ENCODE measurements around the gene SVIL.
"Not testable (repeated sequence)": the region's sequence is repeated elsewhere in the genome, so short reads cannot be mapped to it uniquely, and the experiment has no call there.

SVIL gene

DNA sequence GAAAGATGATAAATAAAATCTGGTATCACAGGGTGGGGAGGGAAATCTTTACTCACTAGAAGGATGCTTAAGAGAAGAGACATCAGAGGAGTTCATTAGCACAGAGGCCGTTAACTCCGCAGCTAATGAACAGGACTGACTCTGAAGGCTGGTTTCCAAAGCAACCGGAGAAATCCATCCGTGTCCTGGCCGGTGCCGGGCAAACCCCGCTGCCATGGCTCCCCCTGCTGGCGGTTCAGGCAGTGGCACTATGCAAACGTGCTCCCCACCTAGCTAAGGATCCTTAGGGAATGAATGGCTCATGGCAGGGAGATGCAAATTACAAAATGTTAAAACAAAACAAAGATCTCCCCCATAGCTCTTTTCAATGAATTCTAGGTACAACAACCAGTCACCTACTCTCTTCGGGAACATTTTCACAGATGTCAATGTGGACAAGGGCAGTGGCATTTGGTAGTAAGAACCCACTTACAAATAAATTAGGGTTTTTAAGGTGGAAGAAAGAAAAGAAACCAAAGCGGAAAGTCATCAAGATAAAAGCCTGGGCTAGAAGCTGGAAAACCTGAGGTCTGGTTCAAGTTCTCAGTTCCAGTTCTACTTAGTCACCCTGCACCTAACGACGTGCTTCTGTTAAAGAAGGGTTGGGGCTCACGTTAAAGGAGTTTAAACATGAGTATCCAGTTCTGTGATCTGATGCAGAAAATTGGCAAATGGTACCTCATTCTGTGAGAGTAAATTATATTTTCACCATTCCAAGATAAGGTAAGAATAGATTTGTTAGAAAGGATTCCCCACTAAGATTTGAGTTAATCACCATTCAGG is 138.2 kb downstream of the SVIL start:
- TF ChIP-seq, protein P1, sequence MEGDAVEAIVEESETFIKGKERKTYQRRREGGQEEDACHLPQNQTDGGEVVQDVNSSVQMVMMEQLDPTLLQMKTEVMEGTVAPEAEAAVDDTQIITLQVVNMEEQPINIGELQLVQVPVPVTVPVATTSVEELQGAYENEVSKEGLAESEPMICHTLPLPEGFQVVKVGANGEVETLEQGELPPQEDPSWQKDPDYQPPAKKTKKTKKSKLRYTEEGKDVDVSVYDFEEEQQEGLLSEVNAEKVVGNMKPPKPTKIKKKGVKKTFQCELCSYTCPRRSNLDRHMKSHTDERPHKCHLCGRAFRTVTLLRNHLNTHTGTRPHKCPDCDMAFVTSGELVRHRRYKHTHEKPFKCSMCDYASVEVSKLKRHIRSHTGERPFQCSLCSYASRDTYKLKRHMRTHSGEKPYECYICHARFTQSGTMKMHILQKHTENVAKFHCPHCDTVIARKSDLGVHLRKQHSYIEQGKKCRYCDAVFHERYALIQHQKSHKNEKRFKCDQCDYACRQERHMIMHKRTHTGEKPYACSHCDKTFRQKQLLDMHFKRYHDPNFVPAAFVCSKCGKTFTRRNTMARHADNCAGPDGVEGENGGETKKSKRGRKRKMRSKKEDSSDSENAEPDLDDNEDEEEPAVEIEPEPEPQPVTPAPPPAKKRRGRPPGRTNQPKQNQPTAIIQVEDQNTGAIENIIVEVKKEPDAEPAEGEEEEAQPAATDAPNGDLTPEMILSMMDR (IDR thresholded peaks at IDR 0.05) = peak; percentile 85 to 93
- DNase-seq = peak; percentile 51 to 86
- peaks cover 60 to 79% (median 68%) of the 10 kb centered on the region in 3 donors for H3K36me3 ChIP-seq
- H3K27me3 ChIP-seq = no peaks in the 10 kb centered on the region
- H3K27ac ChIP-seq = no peak overlapping the region
- intact Hi-C loops (cut with DNase I; ENCODE audit: low total_unique reads) = no loop called here
- H3K9me3 ChIP-seq = no peaks in the 10 kb centered on the region
- no peak overlapping the region for H3K4me3 ChIP-seq
- H3K4me1 ChIP-seq = no peaks in the 10 kb centered on the region

DNA sequence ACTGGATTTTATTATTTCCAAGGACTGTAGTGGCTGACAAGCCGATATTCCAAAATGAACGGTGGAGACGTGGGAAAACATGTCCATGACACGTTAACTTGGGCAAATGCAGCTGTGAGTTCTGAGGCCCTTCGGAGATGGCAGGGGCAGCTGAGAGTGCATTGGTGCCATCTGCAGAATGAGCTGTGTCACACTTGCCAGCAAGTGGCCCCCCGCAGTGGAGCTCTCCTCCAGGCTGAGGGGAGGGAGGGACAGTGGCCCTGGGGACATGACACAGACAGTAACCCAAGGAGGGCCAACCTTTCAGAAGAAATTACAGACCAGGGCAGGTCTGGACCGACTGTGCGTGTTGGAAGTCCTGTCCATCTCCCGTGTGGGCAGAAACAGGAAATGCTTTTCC is 139.4 kb downstream of the SVIL start:
- no peak for DNase-seq
- Histone ChIP-seq H3K4me1 (no peaks in the 10 kb centered on the region), H3K4me3 (no peak overlapping the region), H3K27ac (no peak overlapping the region), H3K36me3 (peaks cover 68 to 84% (median 74%) of the 10 kb centered on the region in 3 donors), H3K27me3 (no peaks in the 10 kb centered on the region), H3K9me3 (no peaks in the 10 kb centered on the region)
- intact Hi-C loops (cut with DNase I; ENCODE audit: low total_unique reads) = no loop called here
- TF ChIP-seq, protein P1 (IDR thresholded peaks at IDR 0.05) = no peak

DNA sequence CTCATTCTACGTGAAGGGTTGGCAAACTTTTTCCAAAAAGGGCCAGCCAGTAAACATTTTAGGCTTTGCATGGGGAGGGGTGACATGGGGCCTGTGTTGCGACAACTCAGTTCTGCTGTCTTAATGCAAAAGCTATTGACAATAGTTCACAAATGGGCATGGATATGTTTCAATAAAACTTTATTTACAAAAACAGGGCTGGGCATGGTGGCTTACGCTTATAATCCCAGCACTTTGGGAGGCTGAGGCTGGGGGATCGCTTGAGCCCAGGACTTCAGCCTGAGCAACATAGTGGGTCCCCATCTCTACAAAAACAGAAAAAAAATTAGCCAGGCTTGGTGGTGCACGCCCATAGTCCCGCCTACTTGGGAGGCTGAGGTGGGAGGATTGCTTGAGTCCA is 141.1 kb downstream of the SVIL start:
- no peak overlapping the region for H3K27ac ChIP-seq
- intact Hi-C loops (cut with DNase I; ENCODE audit: low total_unique reads) = no loop called here
- no peak overlapping the region for H3K4me3 ChIP-seq
- H3K36me3 ChIP-seq = peaks cover 77 to 84% (median 77%) of the 10 kb centered on the region in 3 donors
- no peak for DNase-seq
- H3K4me1 ChIP-seq = no peaks in the 10 kb centered on the region
- H3K9me3 ChIP-seq = no peaks in the 10 kb centered on the region
- TF ChIP-seq, protein P1 (IDR thresholded peaks at IDR 0.05) = no peak
- no peaks in the 10 kb centered on the region for H3K27me3 ChIP-seq

DNA sequence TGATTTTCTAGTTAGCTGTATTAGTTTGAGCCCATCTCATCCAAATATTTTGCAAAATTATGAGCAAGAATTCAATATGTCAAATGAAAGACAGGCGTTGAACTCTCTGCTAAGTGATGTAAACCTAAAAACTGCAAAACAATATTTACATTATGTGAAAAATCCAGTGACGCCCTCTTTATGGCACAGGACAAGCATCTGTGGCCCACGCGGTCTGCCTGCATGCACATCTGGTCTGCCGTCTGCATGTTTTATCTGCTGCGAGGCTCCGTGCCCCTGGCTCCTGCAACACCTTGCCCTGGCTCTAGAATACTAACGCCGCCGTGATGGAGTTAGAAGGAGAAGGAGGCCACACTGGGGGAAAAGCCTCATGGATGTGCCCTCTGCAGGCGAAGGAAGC is 142.0 kb downstream of the SVIL start:
- Histone ChIP-seq H3K27me3 (no peaks in the 10 kb centered on the region), H3K9me3 (no peaks in the 10 kb centered on the region), H3K27ac (no peak overlapping the region), H3K4me1 (no peaks in the 10 kb centered on the region), H3K36me3 (peaks cover 77 to 84% (median 79%) of the 10 kb centered on the region in 3 donors), H3K4me3 (no peak overlapping the region)
- TF ChIP-seq, protein P1 (IDR thresholded peaks at IDR 0.05) = no peak
- intact Hi-C loops (cut with DNase I; ENCODE audit: low total_unique reads) = no loop called here
- DNase-seq = no peak

DNA sequence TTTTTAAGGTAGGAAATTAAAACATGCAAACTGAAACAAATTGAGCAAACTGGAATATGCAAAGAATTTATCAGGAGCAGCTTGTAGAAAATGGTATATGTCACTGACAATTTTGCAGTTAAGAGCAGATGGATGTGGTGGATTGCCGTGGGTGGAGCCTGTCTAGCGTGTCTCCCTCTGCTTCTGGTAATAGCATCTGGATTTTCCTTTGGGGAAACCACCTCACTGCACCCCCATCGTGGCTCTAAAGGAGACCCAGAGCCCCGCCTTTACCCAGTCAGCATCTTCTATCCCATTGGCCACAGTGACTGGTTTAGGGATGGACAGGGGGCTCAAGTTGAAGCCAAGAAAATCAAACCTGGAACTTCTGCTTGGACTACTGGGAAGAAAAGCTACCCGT is 142.9 kb downstream of the SVIL start:
- Histone ChIP-seq H3K9me3 (no peaks in the 10 kb centered on the region), H3K27me3 (no peaks in the 10 kb centered on the region), H3K4me3 (no peak overlapping the region), H3K36me3 (peaks cover 77 to 87% (median 86%) of the 10 kb centered on the region in 3 donors), H3K4me1 (no peaks in the 10 kb centered on the region), H3K27ac (no peak overlapping the region)
- intact Hi-C loops (cut with DNase I; ENCODE audit: low total_unique reads) = no loop called here
- TF ChIP-seq, protein P1 (IDR thresholded peaks at IDR 0.05) = no peak
- no peak for DNase-seq

DNA sequence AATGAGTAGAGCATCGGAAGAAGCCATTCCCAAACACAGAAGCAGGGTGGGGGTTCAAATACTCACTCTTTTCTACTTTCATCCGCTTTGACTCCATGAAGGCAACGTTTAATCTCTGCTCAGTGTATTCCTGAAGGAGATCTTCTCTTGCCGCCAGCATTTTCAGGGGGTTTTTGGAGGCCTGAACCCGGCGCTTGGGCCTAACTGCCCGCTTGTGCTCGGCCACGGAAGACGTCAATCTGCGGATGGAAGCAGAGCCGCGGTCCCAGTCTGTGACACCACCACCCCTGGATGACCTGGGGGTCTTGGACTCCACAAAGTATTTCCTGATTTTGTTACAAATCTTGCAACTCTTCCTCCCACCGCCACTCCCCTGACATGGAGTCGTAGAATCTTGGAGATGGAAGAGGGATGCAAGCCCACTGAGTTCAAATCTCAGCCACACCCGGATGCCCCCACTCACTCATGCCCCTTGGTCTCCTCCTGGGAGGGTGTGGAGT is 143.9 kb downstream of the SVIL start:
- H3K27me3 ChIP-seq; intact Hi-C loops (cut with DNase I; ENCODE audit: low total_unique reads); H3K9me3 ChIP-seq; H3K4me3 ChIP-seq; DNase-seq; H3K4me1 ChIP-seq; H3K27ac ChIP-seq: not testable (repeated sequence)
- peaks cover 87 to 97% (median 96%) of the 10 kb centered on the region in 3 donors for H3K36me3 ChIP-seq

DNA sequence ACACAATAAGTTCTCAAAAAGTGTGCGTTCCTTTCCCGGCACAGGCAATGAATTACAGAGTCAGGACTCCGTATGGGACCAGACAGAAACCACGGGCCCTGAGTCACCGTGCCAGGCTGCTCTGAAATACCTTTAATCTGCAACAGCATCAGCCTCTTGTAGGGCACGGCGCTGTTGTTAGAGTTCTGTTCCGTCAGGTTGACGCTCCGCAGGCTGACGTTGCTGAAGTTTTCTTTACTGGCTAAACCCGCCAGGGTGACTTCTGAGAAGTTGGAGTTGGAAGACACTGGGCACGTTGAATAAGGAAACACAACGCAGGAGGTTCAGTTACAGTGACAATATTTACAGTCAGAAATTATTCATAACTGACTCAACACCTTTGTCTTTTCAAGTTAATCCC is 146.3 kb downstream of the SVIL start:
- intact Hi-C loops (cut with DNase I; ENCODE audit: low total_unique reads); H3K4me3 ChIP-seq; H3K9me3 ChIP-seq; H3K27ac ChIP-seq; H3K27me3 ChIP-seq; DNase-seq; H3K4me1 ChIP-seq: not testable (repeated sequence)
- peaks cover 82 to 99% (median 96%) of the 10 kb centered on the region in 3 donors for H3K36me3 ChIP-seq
